ENCODE results near the gene TRIM56. TPM values are rescaled to one million over a fixed set of nuclear protein-coding genes. Genes with fewer than 3 reads are reported as not detected.
"Not testable (repeated sequence)": the region's sequence is repeated elsewhere in the genome, so short reads cannot be mapped to it uniquely, and the experiment has no call there.

TRIM56 gene
- total and polyA plus RNA-seq, 2 experiments from 2014 or later = 8.8 to 10.3 TPM

DNA sequence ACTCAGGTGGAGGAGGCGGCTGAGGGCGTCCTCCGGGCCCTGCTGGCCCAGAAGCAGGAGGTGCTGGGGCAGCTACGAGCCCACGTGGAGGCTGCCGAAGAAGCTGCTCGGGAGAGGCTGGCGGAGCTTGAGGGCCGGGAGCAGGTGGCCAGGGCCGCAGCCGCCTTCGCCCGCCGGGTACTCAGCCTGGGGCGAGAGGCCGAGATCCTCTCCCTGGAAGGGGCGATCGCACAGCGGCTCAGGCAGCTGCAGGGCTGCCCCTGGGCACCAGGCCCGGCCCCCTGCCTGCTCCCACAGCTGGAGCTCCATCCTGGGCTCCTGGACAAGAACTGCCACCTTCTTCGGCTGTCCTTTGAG is 2.8 kb downstream of the TRIM56 start:
- H3K4me3 ChIP-seq = no peak overlapping the region
- H3K9me3 ChIP-seq (ENCODE audit: low read depth) = no peaks in the 10 kb centered on the region
- in situ Hi-C loops (cut with MboI) = no loop called here
- no peaks in the 10 kb centered on the region for H4K20me1 ChIP-seq (ENCODE audit: insufficient read depth)
- no peak overlapping the region for H3K27ac ChIP-seq
- peaks cover 8% of the 10 kb centered on the region for H3F3A ChIP-seq (ENCODE audit: insufficient read depth)
- no peak overlapping the region for H2AFZ ChIP-seq
- H3K4me2 ChIP-seq (ENCODE audit: unreplicated experiment) = no peak overlapping the region
- peaks cover 57% of the 10 kb centered on the region for H3K79me2 ChIP-seq (ENCODE audit: insufficient read depth)
- WGBS, 2 experiments (ENCODE audit: low coverage in 1 of 2, low lambda C conversion rate in 2 of 2, missing lambda C conversion rate in 2 of 2) = 96 to 97% methylated on average over 15 to 19 of the region's 21 CpGs
- no peak overlapping the region for H3K9ac ChIP-seq
- H3K36me3 ChIP-seq (ENCODE audit: low read depth) = peaks cover 7% of the 10 kb centered on the region; the same call in 1 of the 2 replicates
- TF ChIP-seq EZH2 (IDR thresholded peaks at IDR 0.05; ENCODE audit: insufficient read depth, poor library complexity, severe bottlenecking) = no peak
- no peak for TF ChIP-seq EZH2phosphoT487 (IDR thresholded peaks at IDR 0.05; ENCODE audit: insufficient read depth, low read depth)
- no peaks in the 10 kb centered on the region for H3K9me2 ChIP-seq (ENCODE audit: insufficient read depth)
- DNase-seq = no peak
- H3K27me3 ChIP-seq (replicated peaks; ENCODE audit: insufficient read depth) = no peaks in the 10 kb centered on the region
- H3K4me1 ChIP-seq (ENCODE audit: insufficient read depth) = peaks cover 14% of the 10 kb centered on the region

DNA sequence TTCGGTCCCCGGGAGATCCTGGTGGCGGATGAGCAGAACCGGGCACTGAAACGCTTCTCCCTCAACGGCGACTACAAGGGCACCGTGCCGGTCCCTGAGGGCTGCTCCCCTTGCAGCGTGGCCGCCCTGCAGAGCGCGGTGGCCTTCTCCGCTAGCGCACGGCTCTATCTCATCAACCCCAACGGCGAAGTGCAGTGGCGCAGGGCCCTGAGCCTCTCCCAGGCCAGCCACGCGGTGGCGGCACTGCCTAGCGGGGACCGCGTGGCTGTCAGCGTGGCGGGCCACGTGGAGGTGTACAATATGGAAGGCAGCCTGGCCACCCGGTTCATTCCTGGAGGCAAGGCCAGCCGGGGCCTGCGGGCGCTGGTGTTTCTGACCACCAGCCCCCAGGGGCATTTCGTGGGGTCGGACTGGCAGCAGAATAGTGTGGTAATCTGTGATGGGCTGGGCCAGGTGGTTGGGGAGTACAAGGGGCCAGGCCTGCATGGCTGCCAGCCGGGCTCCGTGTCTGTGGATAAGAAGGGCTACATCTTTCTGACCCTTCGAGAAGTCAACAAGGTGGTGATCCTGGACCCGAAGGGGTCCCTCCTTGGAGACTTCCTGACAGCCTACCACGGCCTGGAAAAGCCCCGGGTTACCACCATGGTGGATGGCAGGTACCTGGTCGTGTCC is 3.7 kb downstream of the TRIM56 start:
- Histone ChIP-seq H3K9me2 (ENCODE audit: insufficient read depth) (no peaks in the 10 kb centered on the region), H3K9ac (no peak overlapping the region), H2AFZ (no peak overlapping the region), H3K79me2 (ENCODE audit: insufficient read depth) (peaks cover 57% of the 10 kb centered on the region), H3K9me3 (ENCODE audit: low read depth) (no peaks in the 10 kb centered on the region), H3K36me3 (ENCODE audit: low read depth) (peaks cover 7% of the 10 kb centered on the region; the same call in 1 of the 2 replicates), H3K4me1 (ENCODE audit: insufficient read depth) (peaks cover 24% of the 10 kb centered on the region), H3F3A (ENCODE audit: insufficient read depth) (peaks cover 16% of the 10 kb centered on the region), H4K20me1 (ENCODE audit: insufficient read depth) (no peaks in the 10 kb centered on the region), H3K4me2 (ENCODE audit: unreplicated experiment) (no peak overlapping the region), H3K27ac (no peak overlapping the region), H3K27me3 (replicated peaks; ENCODE audit: insufficient read depth) (no peaks in the 10 kb centered on the region), H3K4me3 (no peak overlapping the region)
- DNase-seq = no peak
- TF ChIP-seq EZH2 (IDR thresholded peaks at IDR 0.05; ENCODE audit: insufficient read depth, poor library complexity, severe bottlenecking) = no peak
- TF ChIP-seq EZH2phosphoT487 (IDR thresholded peaks at IDR 0.05; ENCODE audit: insufficient read depth, low read depth) = no peak
- WGBS, 2 experiments (ENCODE audit: low coverage in 1 of 2, low lambda C conversion rate in 2 of 2, missing lambda C conversion rate in 2 of 2) = 94% methylated on average over 40 to 41 of the region's 41 CpGs
- in situ Hi-C loops (cut with MboI) = no loop called here

DNA sequence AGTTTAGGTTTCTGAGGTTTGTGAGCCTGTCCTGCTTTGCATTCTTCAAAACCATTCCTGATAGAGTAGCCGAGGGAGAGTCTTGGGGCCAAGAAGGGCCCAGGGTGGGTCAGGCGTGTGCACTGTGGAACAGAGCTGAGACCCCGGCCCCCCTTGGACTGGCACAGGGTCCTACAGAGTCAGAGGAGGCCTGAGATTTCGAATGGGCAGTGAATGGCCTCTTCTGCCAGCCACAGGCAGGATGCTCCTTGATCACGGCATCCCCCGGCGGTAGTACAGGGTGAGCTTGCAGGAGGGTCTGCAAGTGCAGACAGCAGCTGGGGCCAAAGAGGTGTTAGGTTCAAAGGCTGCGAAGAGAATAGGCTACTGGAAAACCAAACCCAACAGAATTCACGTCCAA is 4.6 kb downstream of the TRIM56 start:
- Histone ChIP-seq H3K9me3 (ENCODE audit: low read depth) (no peaks in the 10 kb centered on the region), H3K79me2 (ENCODE audit: insufficient read depth) (peaks cover 57% of the 10 kb centered on the region), H3K27ac (no peak overlapping the region), H3K9me2 (ENCODE audit: insufficient read depth) (no peaks in the 10 kb centered on the region), H3K36me3 (ENCODE audit: low read depth) (peaks cover 7% of the 10 kb centered on the region; the same call in 1 of the 2 replicates), H3K27me3 (replicated peaks; ENCODE audit: insufficient read depth) (no peaks in the 10 kb centered on the region), H3K4me2 (ENCODE audit: unreplicated experiment) (no peak overlapping the region), H4K20me1 (ENCODE audit: insufficient read depth) (no peaks in the 10 kb centered on the region), H2AFZ (no peak overlapping the region), H3F3A (ENCODE audit: insufficient read depth) (peaks cover 24% of the 10 kb centered on the region), H3K4me3 (no peak overlapping the region), H3K4me1 (ENCODE audit: insufficient read depth) (peaks cover 29% of the 10 kb centered on the region), H3K9ac (no peak overlapping the region)
- no peak for TF ChIP-seq EZH2phosphoT487 (IDR thresholded peaks at IDR 0.05; ENCODE audit: insufficient read depth, low read depth)
- no peak for TF ChIP-seq EZH2 (IDR thresholded peaks at IDR 0.05; ENCODE audit: insufficient read depth, poor library complexity, severe bottlenecking)
- in situ Hi-C loops (cut with MboI) = no loop called here
- 96 to 97% methylated on average over 9 of the region's 9 CpGs for WGBS, 2 experiments (ENCODE audit: low coverage in 1 of 2, low lambda C conversion rate in 2 of 2, missing lambda C conversion rate in 2 of 2)
- no peak for DNase-seq

DNA sequence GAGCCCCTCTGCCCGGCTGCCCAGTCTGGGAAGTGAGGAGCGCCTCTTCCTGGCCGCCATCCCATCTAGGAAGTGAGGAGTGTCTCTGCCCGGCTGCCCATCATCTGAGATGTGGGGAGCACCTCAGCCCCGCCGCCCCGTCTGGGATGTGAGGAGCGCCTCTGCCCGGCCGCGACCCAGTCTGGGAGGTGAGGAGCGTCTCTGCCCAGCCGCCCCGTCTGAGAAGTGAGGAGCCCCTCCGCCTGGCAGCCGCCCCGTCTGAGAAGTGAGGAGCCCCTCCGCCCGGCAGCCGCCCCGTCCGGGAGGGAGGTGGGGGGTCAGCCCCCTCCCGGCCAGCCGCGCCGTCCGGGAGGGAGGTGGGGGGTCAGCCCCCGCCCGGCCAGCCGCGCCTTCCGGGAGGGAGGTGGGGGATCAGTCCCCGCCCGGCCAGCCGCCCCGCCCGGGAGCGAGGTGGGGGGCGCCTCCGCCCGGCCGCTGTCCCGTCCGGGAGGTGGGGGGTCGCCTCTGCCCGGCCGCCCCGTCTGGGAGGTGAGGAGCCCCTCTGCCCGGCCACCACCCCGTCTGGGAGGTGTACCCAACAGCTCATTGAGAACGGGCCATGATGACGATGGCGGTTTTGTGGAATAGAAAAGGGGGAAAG is 7.1 kb downstream of the TRIM56 start:
- H3K9ac ChIP-seq; H3K9me3 ChIP-seq (ENCODE audit: low read depth); H3K4me2 ChIP-seq (ENCODE audit: unreplicated experiment); H4K20me1 ChIP-seq (ENCODE audit: insufficient read depth); H3K36me3 ChIP-seq (ENCODE audit: low read depth); H3K9me2 ChIP-seq (ENCODE audit: insufficient read depth); DNase-seq; H3K4me3 ChIP-seq; H2AFZ ChIP-seq; in situ Hi-C loops (cut with MboI); H3K27me3 ChIP-seq (replicated peaks; ENCODE audit: insufficient read depth): not testable (repeated sequence)
- peaks cover 26% of the 10 kb centered on the region for H3K4me1 ChIP-seq (ENCODE audit: insufficient read depth)
- peaks cover 61% of the 10 kb centered on the region for H3K79me2 ChIP-seq (ENCODE audit: insufficient read depth)
- H3K27ac ChIP-seq = 0 out of 2 replicates have a peak overlapping the region, but pooled peaks have one; percentile 91
- WGBS, 2 experiments (ENCODE audit: low coverage in 1 of 2, low lambda C conversion rate in 2 of 2, missing lambda C conversion rate in 2 of 2) = 97% methylated on average over 6 to 53 of the region's 53 CpGs
- H3F3A ChIP-seq (ENCODE audit: insufficient read depth) = peaks cover 46% of the 10 kb centered on the region
